ENCODE data around the gene WSCD2.

WSCD2 gene

DNA sequence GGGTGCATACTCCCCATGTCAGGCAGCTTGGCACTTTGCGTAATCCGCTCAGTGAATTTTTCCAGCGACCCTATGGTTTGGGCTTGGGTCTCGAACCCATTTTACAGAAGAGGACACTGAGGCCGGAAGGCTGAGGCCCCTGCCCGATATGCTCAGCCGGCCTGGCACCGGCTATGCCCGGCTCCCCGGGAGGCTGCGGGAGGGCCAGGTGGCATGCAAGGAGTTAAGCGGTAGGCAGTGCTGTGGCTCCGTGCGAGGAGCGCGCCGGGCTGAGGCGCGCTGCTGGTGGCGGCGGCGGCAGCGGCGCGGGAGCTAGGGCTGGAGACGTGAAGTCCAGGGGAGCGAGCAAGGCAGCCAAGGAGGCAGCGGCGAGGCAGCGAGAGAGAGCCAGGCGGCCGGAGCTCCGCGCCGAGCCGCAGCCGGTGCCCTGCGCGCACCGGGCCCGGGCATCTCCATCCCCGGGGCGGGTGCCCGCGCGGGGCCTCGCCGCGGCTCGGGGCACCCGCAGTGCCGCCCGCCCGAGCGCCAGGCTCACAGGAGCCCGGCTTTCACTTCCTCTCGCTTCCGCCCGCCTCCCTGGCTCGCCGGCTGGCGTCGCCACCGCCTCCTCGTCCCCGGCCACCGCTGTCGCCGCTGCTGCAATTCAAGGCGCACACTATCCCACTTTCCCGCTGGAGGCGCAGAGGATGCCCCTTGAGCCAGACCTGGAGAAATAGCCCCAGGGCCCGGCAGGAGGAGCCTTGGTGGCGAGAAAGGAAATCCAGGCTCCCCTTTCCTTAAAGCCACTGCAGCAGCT, at the start of gene WSCD2:
TSS of gene WSCD2 (plus strand) at position 272 of the 796 bp plus-strand sequence. CDS start 66,545 bp downstream, outside the sequence.
- peak; percentile 78 for DNase-seq (ENCODE audit: low spot score)

DNA sequence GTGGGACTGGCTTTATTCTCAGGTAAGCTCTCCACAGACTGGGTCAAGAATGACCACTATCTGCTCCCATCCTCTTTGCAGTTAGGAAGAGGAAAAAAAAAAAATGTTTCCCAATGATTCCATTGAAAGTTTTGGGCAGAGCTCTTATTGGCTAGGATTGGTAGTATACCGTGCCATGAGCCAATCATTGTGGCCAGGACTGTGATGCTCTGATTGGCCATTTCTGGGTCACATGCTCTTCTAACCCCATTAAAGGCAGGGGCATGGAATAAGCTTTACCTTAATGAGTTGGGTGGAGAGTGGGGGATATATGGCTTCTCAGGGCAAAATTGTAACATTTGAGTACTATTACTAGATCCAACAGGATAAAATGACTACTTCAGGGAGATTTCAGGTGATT, 49.4 kb upstream of the WSCD2 start:
- DNase-seq (ENCODE audit: low spot score) = no peak

DNA sequence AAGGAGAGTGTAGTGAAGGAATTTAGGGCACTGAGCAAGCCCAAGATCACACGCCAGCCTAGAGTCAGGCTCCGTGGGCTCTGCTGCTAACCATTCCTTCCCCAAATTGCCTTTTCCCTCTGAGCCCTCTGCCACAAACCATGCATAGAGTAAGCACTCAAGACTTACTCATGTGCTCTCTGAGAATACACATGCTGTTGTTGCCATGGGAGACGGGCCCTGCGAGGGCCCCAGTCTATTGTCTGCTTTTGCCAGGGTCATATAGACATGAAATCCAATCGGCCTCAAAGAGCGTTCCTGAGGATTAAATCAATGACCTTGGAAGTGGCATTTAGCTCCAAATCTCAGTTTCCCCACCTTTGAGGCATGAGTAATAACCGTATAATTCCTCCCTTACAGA, 48.7 kb upstream of the WSCD2 start:
- no peak for DNase-seq (ENCODE audit: low spot score)

DNA sequence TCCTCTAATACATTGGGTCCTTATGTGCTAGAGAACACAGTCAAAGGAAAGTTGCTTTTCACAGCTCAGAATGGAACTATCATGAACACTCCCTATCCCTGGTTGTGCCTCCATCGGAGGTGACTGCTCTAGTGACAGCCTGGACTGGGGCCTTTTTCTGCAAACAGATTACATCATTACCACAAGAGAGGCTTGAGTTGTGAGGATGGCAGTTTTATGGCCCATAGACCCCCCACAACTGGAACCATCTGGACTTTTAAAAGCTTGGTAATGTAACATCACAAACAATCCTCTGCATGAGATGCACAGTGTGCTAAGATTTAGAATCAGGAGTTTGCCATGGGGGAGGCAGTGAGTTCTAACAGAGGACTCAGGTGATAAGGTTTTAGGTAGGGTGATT, 46.6 kb upstream of the WSCD2 start:
- DNase-seq (ENCODE audit: low spot score) = no peak

DNA sequence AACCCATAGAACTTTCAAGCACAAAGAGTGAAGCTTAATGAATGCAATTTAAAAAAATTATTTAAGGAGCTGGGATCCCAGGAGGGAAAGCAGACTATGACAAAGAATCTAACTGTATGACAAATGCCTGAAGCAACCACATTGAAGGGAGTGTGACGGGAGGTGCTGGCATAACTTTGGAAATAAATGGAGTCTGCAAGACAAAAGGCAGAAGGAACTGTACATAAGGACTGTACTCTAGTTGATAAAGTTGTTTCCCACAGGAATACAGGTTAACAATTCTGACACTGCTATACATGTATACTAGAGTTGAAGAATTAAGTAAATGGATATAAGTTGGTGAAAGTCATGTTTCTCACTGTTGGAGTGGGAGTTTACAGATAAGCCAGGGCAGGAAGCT, 41.2 kb upstream of the WSCD2 start:
- DNase-seq (ENCODE audit: low spot score) = no peak

DNA sequence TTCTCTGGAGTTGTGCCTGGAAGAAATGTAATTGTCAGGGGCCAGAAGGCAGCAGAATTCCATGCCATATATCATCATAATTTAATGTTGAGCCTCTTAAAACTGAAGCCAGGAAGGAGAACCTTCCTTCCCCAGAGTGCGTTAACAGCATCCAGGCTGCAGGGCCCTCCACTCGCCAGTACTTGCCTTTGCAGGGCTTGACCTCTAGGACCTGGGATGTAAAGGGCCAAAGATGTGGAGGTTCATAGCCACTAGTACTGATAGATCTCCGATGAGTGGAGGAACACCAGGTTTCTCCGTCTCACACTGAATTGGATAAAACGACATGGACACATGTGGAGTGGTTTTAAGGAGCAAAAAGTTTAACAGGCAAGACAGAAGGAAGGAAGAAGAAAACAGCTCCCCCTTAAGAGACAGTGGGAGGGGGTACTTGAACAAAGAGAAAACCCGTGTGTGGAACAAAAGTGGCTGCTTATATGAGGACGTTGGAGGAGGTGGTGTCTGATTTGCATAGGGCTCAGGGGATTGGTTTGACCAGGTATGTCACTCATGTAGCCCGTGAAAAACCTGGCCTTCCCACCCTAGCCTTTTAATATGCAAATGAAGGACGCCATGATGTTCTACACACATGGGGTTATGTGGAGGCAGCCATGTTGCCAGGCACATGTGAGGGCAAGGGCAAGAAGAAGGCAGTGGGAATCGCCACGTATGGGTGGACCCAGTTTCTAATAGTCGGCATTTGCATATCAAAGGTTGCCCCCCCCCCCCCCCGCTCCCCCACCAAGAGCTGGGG, 38.8 kb upstream of the WSCD2 start:
- DNase-seq (ENCODE audit: low spot score) = peak; percentile 29

DNA sequence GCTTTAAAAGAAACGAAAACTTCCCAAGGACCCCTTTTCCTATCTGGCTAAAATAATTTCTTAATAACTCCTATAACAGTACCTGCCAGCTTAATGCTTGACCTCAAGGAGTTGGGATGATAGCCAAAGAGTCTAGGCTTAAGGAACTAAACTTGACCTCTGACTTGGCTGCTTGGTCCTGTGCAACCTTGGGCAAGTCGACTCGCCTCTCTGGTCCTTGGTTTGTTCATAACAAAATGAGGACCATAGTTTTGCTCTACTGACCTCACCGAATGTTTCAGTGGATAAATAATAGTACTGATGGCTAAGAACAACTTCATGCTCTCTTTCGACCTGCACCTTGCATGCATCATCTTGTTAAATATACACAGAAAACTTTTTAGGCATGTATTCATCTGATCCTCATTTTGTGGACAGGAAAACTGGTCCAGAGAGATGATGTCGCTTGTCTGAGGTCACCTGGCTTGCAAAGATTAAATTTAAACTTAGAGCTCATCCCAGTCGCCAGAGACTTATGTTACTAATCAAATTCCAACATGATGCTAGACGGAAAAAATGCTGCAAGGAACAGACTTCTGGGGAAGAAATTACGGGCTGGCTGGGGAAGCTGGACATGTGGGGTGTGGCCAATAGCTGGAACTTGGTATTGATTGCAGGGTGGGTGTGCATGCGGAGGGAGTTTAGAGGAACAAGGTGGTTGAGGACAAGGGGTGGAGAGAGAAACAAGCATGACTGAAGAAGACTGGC, 38.0 kb upstream of the WSCD2 start:
- DNase-seq (ENCODE audit: low spot score) = no peak

DNA sequence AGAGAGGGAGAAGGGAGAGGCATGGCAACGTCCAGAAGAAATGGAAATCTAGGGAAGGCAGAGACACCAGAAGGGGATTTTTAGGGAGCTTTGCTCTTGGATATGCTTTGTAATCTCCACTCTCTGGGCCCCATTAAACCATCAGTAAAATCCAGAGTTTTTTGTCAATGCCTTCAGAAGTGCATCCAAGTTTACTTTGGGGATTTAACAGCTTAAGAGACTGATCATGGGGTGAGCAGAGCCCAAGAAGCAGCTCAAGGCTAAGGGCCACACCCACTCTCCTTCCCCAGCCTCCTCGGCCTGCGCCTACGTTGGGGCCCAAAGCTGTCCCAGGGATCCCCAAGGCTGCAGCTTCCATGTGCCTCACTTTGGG, 37.4 kb upstream of the WSCD2 start:
- no peak for DNase-seq (ENCODE audit: low spot score)

DNA sequence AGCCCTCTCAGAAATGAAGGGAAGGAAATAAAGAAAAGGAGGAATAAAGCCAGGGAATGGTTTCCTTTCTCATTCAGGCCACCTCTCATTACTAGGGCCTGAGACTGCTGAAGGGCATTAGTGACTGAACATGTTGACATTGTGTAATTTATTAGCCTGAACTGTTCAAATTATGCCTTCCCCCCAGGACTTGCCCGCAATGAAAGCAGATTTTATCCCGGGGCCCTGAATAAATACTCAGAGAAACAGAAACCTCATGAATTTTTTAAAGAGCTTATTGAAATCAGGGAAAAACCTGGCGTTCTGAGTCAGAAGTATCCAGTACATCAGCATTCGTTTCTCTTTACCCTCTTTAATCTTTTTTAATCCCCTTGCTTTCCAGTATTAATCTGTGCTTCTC, 35.9 kb upstream of the WSCD2 start:
- no peak for DNase-seq (ENCODE audit: low spot score)

DNA sequence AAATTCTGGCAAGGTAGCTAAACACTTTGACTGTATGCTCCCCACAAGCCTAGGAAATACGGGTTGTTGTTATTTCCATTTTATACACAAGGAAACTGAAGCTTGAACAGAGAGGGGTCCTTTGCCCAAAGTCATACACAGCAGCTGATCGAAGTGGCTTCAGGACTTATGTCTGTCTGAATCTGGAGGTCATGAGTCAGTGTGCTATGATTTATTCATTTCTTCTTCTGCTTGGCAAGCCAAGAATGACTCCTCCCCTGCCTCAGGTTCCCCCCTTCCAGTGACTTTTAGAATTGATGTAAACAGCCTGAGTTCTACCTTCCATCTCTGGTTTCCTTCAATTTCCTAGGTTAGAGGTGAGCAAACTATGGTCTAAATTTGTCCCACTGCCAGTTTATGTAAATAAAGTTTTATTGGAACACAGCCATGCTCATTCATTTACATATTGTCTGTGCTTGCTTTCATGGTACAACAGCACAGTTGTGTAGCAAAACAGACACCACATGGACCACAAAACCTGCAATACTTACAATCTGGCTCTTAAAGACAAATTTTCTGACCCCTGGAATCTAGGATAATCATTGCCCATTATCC, 34.9 kb upstream of the WSCD2 start:
- DNase-seq (ENCODE audit: low spot score) = no peak

DNA sequence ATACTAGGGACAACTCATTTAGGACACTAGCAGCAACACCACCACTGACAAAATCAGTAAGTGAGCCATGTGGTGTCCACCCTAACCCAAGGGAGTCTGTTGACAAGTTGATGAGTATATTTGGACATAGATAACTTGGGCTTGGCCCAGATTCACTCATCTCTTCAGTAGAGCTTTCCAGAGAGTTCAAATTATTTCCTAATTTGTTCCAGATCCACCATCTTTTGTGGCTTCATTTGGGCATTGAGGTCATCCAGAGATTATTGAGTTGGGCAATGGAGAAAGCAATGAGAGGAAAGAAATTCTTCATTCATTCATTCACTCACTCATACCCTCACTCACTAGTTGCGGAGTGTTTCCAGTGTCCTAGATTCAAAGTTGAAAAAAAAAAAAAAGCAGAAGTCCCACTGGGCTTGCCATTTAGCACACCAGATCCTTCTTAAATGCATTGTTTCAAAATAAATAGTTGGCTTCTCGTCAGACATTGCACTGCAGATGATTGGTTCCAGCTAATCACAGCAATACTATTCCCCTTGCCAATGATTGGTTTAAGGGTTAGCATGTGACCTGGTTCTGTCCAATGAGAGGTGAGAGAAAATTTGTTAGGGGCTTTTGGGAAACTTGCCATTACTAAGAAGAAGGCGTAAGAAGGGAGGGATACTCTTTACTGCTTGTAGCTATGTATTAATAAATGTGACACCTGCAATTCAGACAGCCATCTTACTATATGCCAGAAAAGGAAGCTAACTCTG, 31.8 kb upstream of the WSCD2 start:
- no peak for DNase-seq (ENCODE audit: low spot score)

DNA sequence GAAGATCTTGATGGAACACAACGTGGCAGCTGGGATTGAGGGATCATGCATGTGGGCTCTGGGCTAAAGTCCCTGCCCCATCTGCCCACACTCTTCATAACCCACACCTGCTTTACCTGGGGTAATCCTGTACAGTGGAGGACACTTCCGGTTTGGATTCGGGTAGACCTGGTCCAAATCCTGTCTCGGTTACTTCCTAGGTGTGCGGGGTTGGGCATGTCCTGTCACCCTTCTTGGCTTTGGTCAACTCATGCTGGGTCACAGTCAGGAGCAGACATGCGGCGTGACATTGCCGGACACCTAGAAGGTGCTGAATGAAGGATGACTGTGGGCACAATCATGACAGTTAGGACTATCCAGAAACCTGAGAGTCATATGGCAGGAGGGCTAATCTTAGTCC, 30.7 kb upstream of the WSCD2 start:
- no peak for DNase-seq (ENCODE audit: low spot score)

DNA sequence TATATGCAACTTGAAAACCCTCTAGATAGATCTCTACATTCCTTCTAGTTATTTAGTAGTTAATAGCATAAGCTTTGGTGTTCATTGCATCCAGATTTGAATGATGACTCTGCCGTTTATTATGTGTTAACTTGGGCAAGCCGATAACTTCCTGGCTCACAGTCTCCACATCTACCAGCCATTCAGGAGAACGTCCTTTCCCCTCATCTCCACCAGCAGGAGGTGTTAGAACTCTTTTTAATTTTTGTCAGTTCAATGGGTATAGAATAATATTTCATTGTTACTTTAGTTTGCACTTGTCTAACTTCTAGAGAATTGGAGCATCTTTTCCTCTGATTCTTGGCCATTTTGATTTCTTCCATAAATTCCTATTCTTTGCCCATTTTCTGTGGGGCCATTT, 30.0 kb upstream of the WSCD2 start:
- DNase-seq (ENCODE audit: low spot score) = no peak

DNA sequence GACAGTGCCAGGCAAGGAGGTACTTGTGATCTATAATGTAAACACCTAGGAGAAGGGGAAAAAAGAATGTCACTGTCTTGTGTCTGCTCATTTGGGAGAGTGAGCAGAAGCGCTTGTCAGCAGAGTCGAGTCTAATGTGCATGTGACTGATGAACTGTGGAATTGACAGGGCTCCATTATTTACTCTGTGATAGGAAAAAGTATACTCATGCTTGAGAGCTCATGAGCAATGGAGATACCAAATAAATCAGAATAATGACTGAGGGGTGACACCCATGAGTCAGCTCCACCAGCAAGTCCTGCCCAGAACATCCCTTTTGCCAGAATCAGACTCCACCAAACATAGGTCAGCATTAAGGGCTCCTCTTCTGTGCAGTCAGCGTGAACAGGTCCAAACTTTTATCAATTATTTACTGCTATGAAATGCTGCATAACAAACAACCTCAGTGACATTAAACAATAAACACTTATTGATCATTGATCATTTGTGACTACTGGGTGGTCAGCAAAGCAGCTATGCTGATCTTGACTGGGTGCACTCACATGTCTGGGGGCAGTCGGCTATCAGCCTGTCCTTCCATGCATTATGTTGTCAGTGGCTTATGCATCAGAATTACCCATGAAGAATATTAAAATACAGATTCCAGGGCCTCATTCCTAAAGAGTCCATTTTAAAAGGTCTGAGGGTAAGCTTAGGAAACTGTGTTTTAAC, 29.2 kb upstream of the WSCD2 start:
- DNase-seq (ENCODE audit: low spot score) = no peak

DNA sequence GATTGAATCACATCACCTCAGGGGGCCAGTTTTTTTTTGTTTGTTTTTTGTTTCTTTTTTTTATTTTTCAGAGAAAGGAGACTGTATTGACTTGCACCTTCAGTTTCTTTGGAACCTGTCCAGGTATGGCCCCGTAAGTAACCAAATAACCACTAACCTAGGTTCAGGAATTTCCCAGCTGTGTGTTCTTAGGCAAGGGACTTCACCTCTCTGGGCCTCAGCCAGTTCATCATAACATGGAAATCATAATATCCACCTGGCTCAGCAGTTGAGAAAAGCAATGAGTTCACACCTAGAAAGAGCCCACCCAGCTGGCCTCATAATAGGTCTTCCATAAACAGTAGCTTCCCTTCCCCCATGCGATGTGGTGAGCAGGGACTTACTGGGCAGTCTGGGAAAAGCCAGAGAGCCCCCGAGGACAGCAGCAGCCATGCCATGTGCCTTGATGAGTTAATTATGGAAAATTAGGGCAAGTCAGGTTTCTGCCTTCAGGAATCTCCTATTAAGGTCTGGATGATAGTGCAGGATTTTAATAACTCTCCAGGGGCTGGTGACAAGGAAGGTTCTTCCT, 27.4 kb upstream of the WSCD2 start:
- no peak for DNase-seq (ENCODE audit: low spot score)

DNA sequence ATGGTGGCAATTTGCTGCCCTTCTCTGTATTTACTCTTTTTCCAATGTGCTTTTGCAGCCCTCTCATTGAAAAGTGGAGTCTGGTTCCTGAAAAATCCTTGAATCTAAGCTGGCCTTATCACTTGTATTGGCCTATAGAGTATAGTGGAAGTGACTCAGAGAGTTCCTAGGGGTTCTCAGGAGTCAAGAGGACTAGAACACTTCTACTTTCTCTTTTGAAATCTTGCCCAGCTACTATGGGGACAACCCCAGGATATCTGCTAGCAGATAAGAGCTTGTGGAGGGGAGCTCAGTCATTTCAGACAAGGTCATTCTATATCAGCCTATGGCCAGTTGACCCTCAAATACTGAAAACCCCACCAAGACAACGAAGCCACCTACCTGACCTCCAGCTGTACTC, 26.7 kb upstream of the WSCD2 start:
- no peak for DNase-seq (ENCODE audit: low spot score)

DNA sequence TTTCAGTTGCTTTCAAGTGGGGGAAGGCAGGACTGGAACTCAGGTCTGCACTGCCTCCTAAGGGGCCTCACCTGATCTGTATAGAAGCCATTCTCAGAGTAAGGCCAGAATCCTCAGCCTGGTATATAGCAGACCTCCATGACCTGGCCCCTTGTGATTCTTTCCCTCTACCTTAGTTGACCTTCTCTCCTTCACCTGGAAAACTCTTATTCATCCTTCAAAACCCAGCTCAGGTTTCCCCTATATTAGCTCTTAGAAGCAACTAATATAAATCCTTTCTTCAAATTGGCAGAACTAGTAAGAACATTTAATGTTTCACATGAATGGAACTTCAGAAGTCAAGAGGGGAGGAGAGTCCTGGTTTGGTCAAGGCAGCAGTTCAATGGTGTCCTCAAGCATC, 26.0 kb upstream of the WSCD2 start:
- DNase-seq (ENCODE audit: low spot score) = no peak

DNA sequence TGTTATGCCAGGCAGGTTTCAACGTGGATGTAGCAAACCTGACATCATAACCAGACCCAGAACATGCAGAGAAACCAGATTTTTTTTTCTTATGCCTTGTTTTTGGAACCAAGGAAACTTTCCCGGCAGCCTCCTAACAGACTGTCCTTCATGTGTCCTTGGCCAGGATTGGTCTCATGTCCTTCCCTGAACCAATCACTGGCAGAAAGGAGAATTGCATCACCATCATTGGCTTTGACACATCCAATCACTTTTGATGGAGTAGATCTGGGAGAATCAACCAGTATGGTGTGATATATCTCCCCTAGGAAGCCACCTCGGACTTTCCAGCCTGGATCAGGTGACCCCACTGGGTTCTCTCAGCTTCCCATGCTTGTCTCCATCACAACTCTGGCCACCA, 25.6 kb upstream of the WSCD2 start:
- no peak for DNase-seq (ENCODE audit: low spot score)

DNA sequence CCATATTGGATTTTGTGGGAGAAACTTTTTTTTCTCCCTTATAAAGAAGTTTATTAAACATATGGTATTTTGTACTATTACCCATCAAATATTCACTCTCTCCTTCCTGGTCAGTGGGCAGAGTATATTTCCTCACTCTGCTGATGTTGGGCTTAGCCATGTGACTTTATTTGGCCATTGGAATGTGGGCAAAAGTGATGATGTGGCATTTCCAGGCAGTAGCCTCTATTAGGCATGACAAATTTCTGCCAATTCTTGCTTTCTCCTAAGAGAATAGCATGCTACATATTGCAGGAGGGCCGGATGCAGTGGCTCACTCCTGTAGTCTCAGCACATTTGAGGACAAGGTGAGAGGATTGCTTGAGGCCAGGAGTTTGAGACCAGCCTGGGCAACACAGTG, 24.4 kb upstream of the WSCD2 start:
- DNase-seq (ENCODE audit: low spot score) = no peak

DNA sequence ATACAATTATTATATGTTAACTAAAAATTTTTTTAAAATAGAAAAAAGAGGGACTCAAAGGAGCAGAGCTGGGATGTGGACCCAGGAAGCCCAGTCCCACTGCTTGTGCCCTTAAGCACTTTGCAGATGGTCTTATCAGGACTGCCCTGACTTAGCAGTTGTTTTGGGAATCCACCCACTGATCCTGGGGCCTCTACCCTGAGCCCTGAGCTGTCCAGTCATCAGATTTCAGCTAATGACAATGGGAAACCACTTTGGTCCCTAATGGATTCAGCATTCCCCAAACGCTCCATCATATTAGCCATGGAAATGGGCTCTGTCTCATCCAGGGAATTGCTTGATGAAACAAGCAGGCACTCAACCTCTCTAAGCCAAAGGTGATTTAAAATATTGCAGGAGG, 22.5 kb upstream of the WSCD2 start:
- no peak for DNase-seq (ENCODE audit: low spot score)

DNA sequence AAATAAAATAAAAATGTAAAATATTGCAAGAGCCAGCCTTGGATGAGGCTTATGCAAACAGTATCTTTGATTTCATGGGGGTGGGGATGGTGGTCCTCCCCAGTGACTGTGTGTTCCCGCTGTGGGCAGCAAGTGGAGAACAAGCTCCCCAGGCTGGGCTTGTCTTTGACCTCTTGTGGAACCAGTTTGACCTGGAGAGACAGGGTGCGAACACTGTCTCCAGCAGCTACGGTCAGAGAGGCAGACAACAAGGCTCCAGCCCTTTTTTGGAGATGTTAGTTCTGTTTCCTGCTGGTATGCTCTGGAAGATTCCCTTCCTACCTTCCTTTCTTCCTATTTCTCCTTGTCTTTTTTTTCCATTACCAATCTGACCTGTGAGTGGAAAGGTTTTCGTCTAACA, 21.8 kb upstream of the WSCD2 start:
- no peak for DNase-seq (ENCODE audit: low spot score)
